ENCODE measurements around the gene CKAP5. TPM values are rescaled to one million over a fixed set of nuclear protein-coding genes. Genes with fewer than 3 reads are reported as not detected.
A peak's percentile ranks its signal among the peaks of the same experiment; 100 is the strongest.

The CKAP5 gene
- total RNA-seq (2014; rRNA removed; shearing (Covaris generic)): 45.8 and 57.4 TPM in 2 replicates
- 64.0 and 84.5 TPM in 2 replicates for polyA plus RNA-seq (2015; cell fraction: cytosol; rRNA removed)
- 71.7 and 72.2 TPM in 2 replicates for polyA plus RNA-seq (2015; cell fraction: nucleus; rRNA removed)

- peak; percentile 89 for DNase-seq (ENCODE audit: low read depth, low spot score)
- in situ Hi-C loops (cut with HindIII; ENCODE audit: low pct_unique_long_range_greater_than_20kb, low sequenced_read_pairs): no loop called here
These were observed at the start of gene CKAP5 for GRCh38 chr11:46845740-46846509. CKAP5 (minus strand) TSS chr11:46846280; CDS start chr11:46821231, 25,049 bp downstream.

GRCh38 chr11:46895821-46896220 is 49.7 kb upstream of the CKAP5 start:
- no peak for DNase-seq (ENCODE audit: low read depth, low spot score)
- in situ Hi-C loops (cut with HindIII; ENCODE audit: low pct_unique_long_range_greater_than_20kb, low sequenced_read_pairs): no loop called here

GRCh38 chr11:46894961-46895360 is 48.9 kb upstream of the CKAP5 start:
- no peak for DNase-seq (ENCODE audit: low read depth, low spot score)
- in situ Hi-C loops (cut with HindIII; ENCODE audit: low pct_unique_long_range_greater_than_20kb, low sequenced_read_pairs): no loop called here

GRCh38 chr11:46894506-46894905 is 48.4 kb upstream of the CKAP5 start:
- no peak for DNase-seq (ENCODE audit: low read depth, low spot score)
- in situ Hi-C loops (cut with HindIII; ENCODE audit: low pct_unique_long_range_greater_than_20kb, low sequenced_read_pairs): no loop called here

- in situ Hi-C loops (cut with HindIII; ENCODE audit: low pct_unique_long_range_greater_than_20kb, low sequenced_read_pairs): no loop called here
- DNase-seq (ENCODE audit: low read depth, low spot score): no peak
These were observed 46.8 kb upstream of the CKAP5 start for GRCh38 chr11:46892838-46893237.

- no peak for DNase-seq (ENCODE audit: low read depth, low spot score)
- in situ Hi-C loops (cut with HindIII; ENCODE audit: low pct_unique_long_range_greater_than_20kb, low sequenced_read_pairs): no loop called here
These were observed 46.0 kb upstream of the CKAP5 start for GRCh38 chr11:46892109-46892508.

- DNase-seq (ENCODE audit: low read depth, low spot score): peak; percentile 11
- in situ Hi-C loops (cut with HindIII; ENCODE audit: low pct_unique_long_range_greater_than_20kb, low sequenced_read_pairs): no loop called here
These were observed 44.6 kb upstream of the CKAP5 start for GRCh38 chr11:46890665-46891064.

GRCh38 chr11:46889689-46890475 is 43.8 kb upstream of the CKAP5 start:
- in situ Hi-C loops (cut with HindIII; ENCODE audit: low pct_unique_long_range_greater_than_20kb, low sequenced_read_pairs): no loop called here
- DNase-seq (ENCODE audit: low read depth, low spot score): peak; percentile 82

GRCh38 chr11:46889251-46889650 is 43.2 kb upstream of the CKAP5 start:
- DNase-seq (ENCODE audit: low read depth, low spot score): no peak
- in situ Hi-C loops (cut with HindIII; ENCODE audit: low pct_unique_long_range_greater_than_20kb, low sequenced_read_pairs): no loop called here

- in situ Hi-C loops (cut with HindIII; ENCODE audit: low pct_unique_long_range_greater_than_20kb, low sequenced_read_pairs): no loop called here
These were observed 42.6 kb upstream of the CKAP5 start for GRCh38 chr11:46888636-46889035.

GRCh38 chr11:46886211-46886610 is 40.1 kb upstream of the CKAP5 start:
- no peak for DNase-seq (ENCODE audit: low read depth, low spot score)
- in situ Hi-C loops (cut with HindIII; ENCODE audit: low pct_unique_long_range_greater_than_20kb, low sequenced_read_pairs): no loop called here

More at GRCh38 chr11:46888636-46889035, 42.6 kb upstream of the CKAP5 start:
- DNase-seq (ENCODE audit: low read depth, low spot score): no peak

- in situ Hi-C loops (cut with HindIII; ENCODE audit: low pct_unique_long_range_greater_than_20kb, low sequenced_read_pairs): no loop called here
- DNase-seq (ENCODE audit: low read depth, low spot score): no peak
These were observed 33.0 kb upstream of the CKAP5 start for GRCh38 chr11:46879056-46879585.

GRCh38 chr11:46877580-46877979 is 31.5 kb upstream of the CKAP5 start:
- no peak for DNase-seq (ENCODE audit: low read depth, low spot score)
- in situ Hi-C loops (cut with HindIII; ENCODE audit: low pct_unique_long_range_greater_than_20kb, low sequenced_read_pairs): no loop called here

GRCh38 chr11:46876471-46876870 is 30.4 kb upstream of the CKAP5 start:
- in situ Hi-C loops (cut with HindIII; ENCODE audit: low pct_unique_long_range_greater_than_20kb, low sequenced_read_pairs): no loop called here
- DNase-seq (ENCODE audit: low read depth, low spot score): no peak

GRCh38 chr11:46874586-46874985 is 28.5 kb upstream of the CKAP5 start:
- DNase-seq (ENCODE audit: low read depth, low spot score): no peak
- in situ Hi-C loops (cut with HindIII; ENCODE audit: low pct_unique_long_range_greater_than_20kb, low sequenced_read_pairs): no loop called here

GRCh38 chr11:46868912-46869311 is 22.8 kb upstream of the CKAP5 start:
- in situ Hi-C loops (cut with HindIII; ENCODE audit: low pct_unique_long_range_greater_than_20kb, low sequenced_read_pairs): no loop called here

GRCh38 chr11:46865340-46865739 is 19.3 kb upstream of the CKAP5 start:
- peak; percentile 21 for DNase-seq (ENCODE audit: low read depth, low spot score)
- in situ Hi-C loops (cut with HindIII; ENCODE audit: low pct_unique_long_range_greater_than_20kb, low sequenced_read_pairs): no loop called here

More at GRCh38 chr11:46868912-46869311, 22.8 kb upstream of the CKAP5 start:
- no peak for DNase-seq (ENCODE audit: low read depth, low spot score)

GRCh38 chr11:46860218-46860617 is 14.1 kb upstream of the CKAP5 start:
- DNase-seq (ENCODE audit: low read depth, low spot score): no peak
- in situ Hi-C loops (cut with HindIII; ENCODE audit: low pct_unique_long_range_greater_than_20kb, low sequenced_read_pairs): no loop called here
